ENCODE data around the gene MKKS.

The MKKS gene

GRCh38 chr20:10465135-10465534 is 31.1 kb upstream of the MKKS start:
- H3K27ac Mint-ChIP-seq = no peak overlapping the region
- no peaks in the 10 kb centered on the region for H3K36me3 Mint-ChIP-seq
- no peak overlapping the region for H3K4me3 Mint-ChIP-seq
- no peak for ATAC-seq
- peaks cover 7% of the 10 kb centered on the region for H3K4me1 Mint-ChIP-seq
- no peak for DNase-seq (ENCODE audit: low spot score in 2 of 2)
- H3K9me3 Mint-ChIP-seq = peaks cover 5% of the 10 kb centered on the region

GRCh38 chr20:10463622-10464021 is 29.6 kb upstream of the MKKS start:
- no peak for DNase-seq (ENCODE audit: low spot score in 2 of 2)
- Mint-ChIP-seq H3K27ac (no peak overlapping the region), H3K4me3 (no peak overlapping the region), H3K9me3 (peaks cover 5% of the 10 kb centered on the region), H3K4me1 (peaks cover 6% of the 10 kb centered on the region), H3K36me3 (no peaks in the 10 kb centered on the region)
- ATAC-seq = no peak

DNA sequence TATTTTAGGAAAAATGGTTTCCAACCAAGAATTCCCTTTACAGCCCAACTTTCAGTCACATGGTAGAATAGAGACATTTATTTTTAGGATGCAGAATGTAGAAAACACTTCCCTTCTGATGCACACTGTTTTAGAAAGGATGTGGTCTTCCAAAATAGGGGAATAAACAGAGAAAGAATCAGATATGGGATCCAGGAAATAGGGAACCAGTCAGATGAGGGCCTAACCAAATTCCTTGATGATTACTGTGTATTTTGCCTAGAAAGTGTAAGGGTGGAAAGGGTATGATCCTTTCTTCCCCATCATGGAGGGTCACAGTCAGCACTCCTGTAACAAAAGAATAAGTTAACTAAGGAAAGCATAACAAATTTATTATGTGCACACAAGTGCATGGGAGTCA is 28.5 kb upstream of the MKKS start:
- no peak overlapping the region for H3K4me3 Mint-ChIP-seq

DNA sequence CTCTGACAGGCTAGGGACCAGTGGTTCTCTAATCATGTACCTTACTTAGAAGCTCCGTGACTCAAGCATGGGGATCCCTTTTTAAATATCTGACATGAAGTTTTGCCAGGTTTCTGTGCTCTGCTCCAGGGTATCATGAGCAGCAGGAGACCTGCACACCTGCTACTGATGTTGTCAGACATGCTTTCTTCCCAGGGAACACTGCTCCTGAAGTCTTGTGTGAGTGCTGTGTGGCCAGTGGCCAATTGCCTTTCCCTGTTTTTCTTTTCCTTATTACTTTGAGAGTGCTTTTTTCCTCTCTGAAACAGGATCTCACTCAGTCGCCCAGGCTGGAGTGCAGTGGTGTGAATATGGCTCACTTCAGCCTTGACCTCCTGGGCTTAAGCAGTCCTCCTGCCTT is 27.5 kb upstream of the MKKS start:
- no peak overlapping the region for H3K27ac Mint-ChIP-seq
- ATAC-seq = no peak
- H3K4me1 Mint-ChIP-seq = no peaks in the 10 kb centered on the region
- no peaks in the 10 kb centered on the region for H3K36me3 Mint-ChIP-seq
- H3K9me3 Mint-ChIP-seq = peaks cover 10% of the 10 kb centered on the region
- no peak overlapping the region for H3K4me3 Mint-ChIP-seq
- no peak for DNase-seq (ENCODE audit: low spot score in 2 of 2)

More for the DNA sequence above, 28.5 kb upstream of the MKKS start:
- Mint-ChIP-seq H3K36me3 (no peaks in the 10 kb centered on the region), H3K9me3 (peaks cover 6% of the 10 kb centered on the region), H3K27ac (no peak overlapping the region), H3K4me1 (no peaks in the 10 kb centered on the region)
- DNase-seq (ENCODE audit: low spot score in 2 of 2) (no peak), ATAC-seq (no peak)

DNA sequence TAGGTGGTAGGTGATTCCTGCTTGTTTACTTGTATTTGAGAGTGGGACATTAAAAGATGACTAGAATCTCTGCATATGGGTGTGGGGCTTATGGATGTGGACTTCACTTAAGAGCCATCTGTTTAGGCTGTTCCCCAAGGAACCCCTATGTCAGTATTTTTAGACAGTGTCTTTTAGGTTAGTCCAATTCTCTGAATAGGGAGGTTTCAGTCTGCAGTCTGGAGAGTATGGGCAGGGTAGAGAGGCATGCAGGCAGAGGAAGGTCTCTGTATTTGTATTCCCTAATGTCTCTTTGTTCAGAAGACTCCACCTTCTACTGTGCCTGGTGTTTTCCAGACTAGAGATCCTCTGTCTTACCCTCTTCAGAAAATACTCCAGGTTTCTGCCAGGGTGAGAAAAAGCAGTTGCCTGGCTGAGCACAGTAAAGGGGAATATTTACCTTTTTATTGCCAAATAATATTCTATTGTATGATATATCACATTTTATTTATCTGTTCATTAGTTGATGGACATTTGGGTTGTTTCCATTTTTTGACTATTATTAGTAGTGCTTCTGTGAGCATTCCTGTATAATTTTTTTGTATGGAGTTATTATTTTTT is 20.2 kb upstream of the MKKS start:
- Mint-ChIP-seq H3K27ac (peak overlapping the region; percentile 51), H3K4me1 (peaks cover 17% of the 10 kb centered on the region), H3K4me3 (no peak overlapping the region), H3K9me3 (peaks cover 5% of the 10 kb centered on the region), H3K36me3 (no peaks in the 10 kb centered on the region)
- ATAC-seq (no peak), DNase-seq (ENCODE audit: low spot score in 2 of 2) (no peak)

DNA sequence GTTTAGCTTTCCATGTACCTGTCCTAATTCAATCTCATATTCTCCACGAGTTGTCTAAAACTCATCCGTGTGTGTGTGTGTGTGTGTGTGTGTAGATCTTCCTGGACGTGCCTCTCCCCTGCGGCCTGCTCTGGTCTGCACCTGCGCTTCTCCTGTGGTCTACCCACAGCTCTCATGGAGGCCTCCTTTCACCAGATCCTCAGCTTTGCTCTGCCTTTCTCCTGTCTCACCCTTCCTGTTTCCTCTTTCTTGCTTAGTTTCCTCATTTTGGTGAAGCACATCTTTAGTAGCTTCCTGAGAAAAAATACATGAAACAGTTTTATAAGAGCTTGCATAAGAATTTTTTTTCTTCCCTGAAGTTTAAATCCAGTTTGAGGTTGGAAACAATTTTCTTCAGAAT is 19.2 kb upstream of the MKKS start:
- DNase-seq (ENCODE audit: low spot score in 2 of 2) (no peak), ATAC-seq (peak; percentile 76)
- Mint-ChIP-seq H3K27ac (peak overlapping the region; percentile 51), H3K36me3 (no peaks in the 10 kb centered on the region), H3K9me3 (peaks cover 5% of the 10 kb centered on the region), H3K4me1 (peaks cover 17% of the 10 kb centered on the region), H3K4me3 (peak overlapping the region; percentile 33)

DNA sequence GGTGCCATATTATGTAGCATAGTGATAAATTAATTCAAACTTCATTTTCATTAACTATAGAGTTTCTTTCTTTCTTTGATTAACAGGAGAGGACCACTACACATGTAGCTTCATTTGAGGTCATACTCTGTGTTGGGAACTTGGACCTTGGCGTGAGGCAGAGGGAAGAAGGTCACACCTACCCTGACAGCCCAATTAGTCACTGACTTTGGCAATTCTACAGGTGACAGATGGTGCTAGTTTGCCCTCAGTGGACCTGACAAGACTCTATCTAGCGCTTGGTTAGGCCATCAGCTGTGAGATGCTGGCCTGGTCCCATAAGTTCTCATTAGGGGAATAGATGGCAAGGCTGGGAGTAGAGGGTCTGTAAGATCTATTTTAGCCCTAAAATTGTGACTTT is 15.2 kb upstream of the MKKS start:
- Mint-ChIP-seq H3K4me3 (no peak overlapping the region), H3K27ac (no peak overlapping the region), H3K4me1 (peaks cover 31% of the 10 kb centered on the region), H3K9me3 (no peaks in the 10 kb centered on the region), H3K36me3 (no peaks in the 10 kb centered on the region)
- no peak for DNase-seq (ENCODE audit: low spot score in 2 of 2)
- ATAC-seq = no peak

GRCh38 chr20:10448270-10449156 is 14.5 kb upstream of the MKKS start:
- no peak overlapping the region for H3K27ac Mint-ChIP-seq
- peaks cover 29% of the 10 kb centered on the region for H3K4me1 Mint-ChIP-seq
- ATAC-seq (no peak), DNase-seq (ENCODE audit: low spot score in 2 of 2) (no peak)
- no peak overlapping the region for H3K4me3 Mint-ChIP-seq
- H3K9me3 Mint-ChIP-seq = no peaks in the 10 kb centered on the region
- H3K36me3 Mint-ChIP-seq = no peaks in the 10 kb centered on the region

- H3K9me3 Mint-ChIP-seq = no peaks in the 10 kb centered on the region
- no peaks in the 10 kb centered on the region for H3K36me3 Mint-ChIP-seq
- peak overlapping the region; percentile 32 for H3K27ac Mint-ChIP-seq
- peak in 1 of 2 donors; percentile 17 for DNase-seq (ENCODE audit: low spot score in 2 of 2)
- H3K4me3 Mint-ChIP-seq = peak overlapping the region; percentile 52
- peak; percentile 100 for ATAC-seq
- H3K4me1 Mint-ChIP-seq = peaks cover 25% of the 10 kb centered on the region
Measured at GRCh38 chr20:10447028-10447427, 13.0 kb upstream of the MKKS start.

GRCh38 chr20:10445758-10446157 is 11.7 kb upstream of the MKKS start:
- Mint-ChIP-seq H3K36me3 (no peaks in the 10 kb centered on the region), H3K4me1 (peaks cover 25% of the 10 kb centered on the region), H3K9me3 (no peaks in the 10 kb centered on the region), H3K27ac (no peak overlapping the region), H3K4me3 (no peak overlapping the region)
- ATAC-seq (no peak), DNase-seq (ENCODE audit: low spot score in 2 of 2) (no peak)

- Mint-ChIP-seq H3K9me3 (no peaks in the 10 kb centered on the region), H3K36me3 (peaks cover 4% of the 10 kb centered on the region), H3K4me3 (no peak overlapping the region), H3K27ac (no peak overlapping the region), H3K4me1 (peaks cover 25% of the 10 kb centered on the region)
- DNase-seq (ENCODE audit: low spot score in 2 of 2) (no peak), ATAC-seq (no peak)
Measured at GRCh38 chr20:10443936-10444335, 9.9 kb upstream of the MKKS start.

DNA sequence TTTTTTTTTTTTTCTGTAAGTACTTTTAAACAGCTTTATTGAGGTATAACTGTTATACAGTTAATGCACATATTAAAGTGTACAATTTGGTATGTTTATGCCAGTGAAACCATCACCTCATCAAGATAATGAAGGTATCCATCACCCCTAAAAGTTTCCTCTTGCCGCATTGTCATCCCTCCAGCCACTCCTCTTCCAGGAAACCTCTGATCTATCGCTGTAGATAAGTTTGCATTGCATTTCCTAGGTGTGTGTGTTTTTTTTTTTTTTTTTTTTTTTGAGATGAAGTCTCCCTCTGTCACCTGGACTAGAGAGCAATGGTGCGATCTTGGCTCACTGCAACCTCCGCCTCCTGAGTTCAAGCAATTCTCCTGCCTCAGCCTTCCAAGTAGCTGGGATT is 4.2 kb upstream of the MKKS start:
- Mint-ChIP-seq H3K4me1 (peaks cover 2% of the 10 kb centered on the region), H3K27ac (no peak overlapping the region), H3K4me3 (no peak overlapping the region), H3K36me3 (peaks cover 24% of the 10 kb centered on the region), H3K9me3 (no peaks in the 10 kb centered on the region)
- ATAC-seq (no peak), DNase-seq (ENCODE audit: low spot score in 2 of 2) (no peak)

GRCh38 chr20:10436053-10436699 is 2.2 kb upstream of the MKKS start:
- ATAC-seq (no peak), DNase-seq (ENCODE audit: low spot score in 2 of 2) (no peak)
- peaks cover 29% of the 10 kb centered on the region for H3K36me3 Mint-ChIP-seq
- H3K9me3 Mint-ChIP-seq = no peaks in the 10 kb centered on the region
- H3K4me3 Mint-ChIP-seq = peak overlapping the region; percentile 89
- peak overlapping the region; percentile 97 for H3K27ac Mint-ChIP-seq
- H3K4me1 Mint-ChIP-seq = peaks cover 13% of the 10 kb centered on the region

DNA sequence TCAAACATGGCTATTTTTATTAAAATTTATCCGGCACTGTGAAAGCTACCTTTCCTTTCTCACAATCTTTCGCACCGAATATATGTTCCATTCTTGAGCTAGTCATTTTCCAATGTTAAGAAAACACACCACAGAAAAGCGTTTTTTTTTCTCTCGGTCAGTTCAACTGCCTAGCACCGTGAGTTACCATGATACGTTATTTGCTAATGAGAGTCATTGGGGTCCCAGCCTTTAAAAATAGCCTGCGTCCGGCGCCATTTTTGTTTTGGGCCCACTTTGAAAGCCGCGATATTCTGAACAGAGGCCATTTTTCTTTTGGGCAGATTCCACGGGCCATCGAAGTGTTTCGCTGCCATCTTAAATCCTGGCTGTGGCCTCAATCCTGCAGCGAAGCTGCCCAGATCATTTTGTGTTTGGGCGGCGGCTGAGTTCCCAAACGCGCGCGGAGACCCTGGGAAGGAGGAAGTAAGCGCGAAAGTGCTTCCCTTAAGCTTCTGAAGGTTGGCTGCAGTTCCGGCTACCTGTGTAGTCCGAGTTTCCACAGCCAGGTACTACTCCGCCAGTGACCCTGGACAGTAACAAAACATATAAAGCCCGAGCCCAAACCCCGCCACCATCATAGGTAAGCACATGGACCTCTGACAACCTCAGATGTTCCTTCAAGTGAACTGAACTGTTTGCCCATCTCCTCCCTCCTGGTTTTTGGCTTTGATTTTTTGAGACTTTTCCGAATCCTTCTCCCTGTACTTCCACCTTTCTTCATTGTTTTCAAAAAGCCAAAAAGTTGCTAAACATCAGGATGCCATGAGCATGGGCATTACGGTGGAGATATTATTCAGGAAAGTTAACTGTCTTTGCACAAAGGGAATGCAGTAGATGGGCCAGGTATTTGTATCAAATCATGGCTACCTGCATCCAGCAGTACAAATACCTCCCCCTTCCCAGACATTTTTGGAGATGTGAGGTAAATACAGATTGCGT is 1.1 kb upstream of the MKKS start, which contains the start of gene SLX4IP:
Gene SLX4IP (plus strand): TSS at position 474 of the 981 bp plus-strand sequence. CDS start 22,900 bp downstream, outside the sequence.
- ATAC-seq (peak; percentile 67), DNase-seq (ENCODE audit: low spot score in 2 of 2) (peak; percentile 52 to 84)
- no peaks in the 10 kb centered on the region for H3K9me3 Mint-ChIP-seq
- peak within 1 kb of the TSS; percentile 89 for H3K4me3 Mint-ChIP-seq
- H3K27ac Mint-ChIP-seq = peak within 1 kb of the TSS; percentile 97
- H3K36me3 Mint-ChIP-seq = peaks cover 29% of the 10 kb centered on the region
- peaks cover 23% of the 10 kb centered on the region for H3K4me1 Mint-ChIP-seq

- DNase-seq (ENCODE audit: low spot score in 2 of 2) = peak; percentile 50 to 84
- Mint-ChIP-seq H3K9me3 (no peaks in the 10 kb centered on the region), H3K36me3 (peaks cover 29% of the 10 kb centered on the region), H3K27ac (peak overlapping the region; percentile 97), H3K4me3 (peak overlapping the region; percentile 89), H3K4me1 (peaks cover 25% of the 10 kb centered on the region)
- ATAC-seq = peak; percentile 44
Measured at GRCh38 chr20:10434467-10434831, 427 bp upstream of the MKKS start.

Data from stimulated activated effector memory CD8-positive, alpha-beta T cell treated with anti-CD3 and anti-CD28 coated beads, Interleukin-12 subunit alpha, Interleukin-12 subunit beta, amount 100 ng/mL, for 72 hours (primary cell).